GM18511 (cell line): Measurements from ENCODE around the gene ASXL1.

Experiments
- ATAC-seq: cut with Tn5 transposase; IDR thresholded peaks from one replicate; pipeline ENCODE4 v1.9.1; 2021; ENCODE audit warnings: mild to moderate bottlenecking, moderate library complexity; ENCODE audit not compliant: unreplicated experiment

Gene ASXL1

GRCh38 chr20:32476684-32477593, 118.8 kb downstream of the ASXL1 start:
- ATAC-seq, result no peak

GRCh38 chr20:32477594-32478512, 119.7 kb downstream of the ASXL1 start:
- no peak for ATAC-seq

GRCh38 chr20:32478576-32478975, 120.4 kb downstream of the ASXL1 start:
- no peak for ATAC-seq

- no peak for ATAC-seq
These were observed 120.9 kb downstream of the ASXL1 start for GRCh38 chr20:32479012-32479411.

- no peak for ATAC-seq
These were observed 121.6 kb downstream of the ASXL1 start for GRCh38 chr20:32479697-32480171.

GRCh38 chr20:32480371-32481241, 122.5 kb downstream of the ASXL1 start:
- no peak for ATAC-seq

- no peak for ATAC-seq
These were observed 123.4 kb downstream of the ASXL1 start for GRCh38 chr20:32481311-32482142.

- ATAC-seq, result no peak
These were observed 124.0 kb downstream of the ASXL1 start for GRCh38 chr20:32482143-32482441.

GRCh38 chr20:32482442-32483261, 124.5 kb downstream of the ASXL1 start:
- ATAC-seq, result no peak

- no peak for ATAC-seq
These were observed 125.5 kb downstream of the ASXL1 start for GRCh38 chr20:32483351-32484224.

- ATAC-seq, result no peak
These were observed 126.3 kb downstream of the ASXL1 start for GRCh38 chr20:32484225-32484957.

- peak; percentile 85 for ATAC-seq
These were observed 127.0 kb downstream of the ASXL1 start for GRCh38 chr20:32484958-32485769.

GRCh38 chr20:32485770-32486478, 127.8 kb downstream of the ASXL1 start:
- ATAC-seq, result no peak

GRCh38 chr20:32487381-32487780, 129.2 kb downstream of the ASXL1 start:
- no peak for ATAC-seq

- no peak for ATAC-seq
These were observed 130.1 kb downstream of the ASXL1 start for GRCh38 chr20:32488066-32488838.
